HEK293 (cell line): ENCODE data around the gene LRCH1.

ENCODE experiments used
- KLF16 ChIP-seq: fragments of 450-650 bp; formaldehyde crosslinking; IDR thresholded peaks from 2 replicates; pipeline ENCODE4 v1.5.1; 2017; ENCODE audit warnings: missing biosample characterization, missing genetic modification characterization
- ZNF140 ChIP-seq: fragments of 450-650 bp; formaldehyde crosslinking; IDR thresholded peaks from 2 replicates; pipeline ENCODE4 v1.5.1; 2016; ENCODE audit warnings: missing biosample characterization, missing genetic modification characterization
- ZNF530 ChIP-seq: fragments of 450-650 bp; formaldehyde crosslinking; IDR thresholded peaks from 2 replicates; pipeline ENCODE4 v1.5.1; 2016; ENCODE audit warnings: low read depth, missing biosample characterization, missing genetic modification characterization
- ZNF768 ChIP-seq: fragments of 450-650 bp; formaldehyde crosslinking; IDR thresholded peaks from 2 replicates; pipeline ENCODE4 v1.5.1; 2018; ENCODE audit warnings: missing biosample characterization, mild to moderate bottlenecking, missing genetic modification characterization
- TF ChIP-seq, protein P1 (sequence below): fragments of 450-650 bp; formaldehyde crosslinking; IDR thresholded peaks from 2 replicates; pipeline ENCODE4 v1.5.1; 2016; ENCODE audit warnings: missing biosample characterization, missing genetic modification characterization
- TF ChIP-seq, protein P2 (sequence below): fragments of 450-650 bp; formaldehyde crosslinking; IDR thresholded peaks from 2 replicates; pipeline ENCODE4 v1.5.1; 2016; ENCODE audit warnings: missing biosample characterization, missing genetic modification characterization

DNA sequence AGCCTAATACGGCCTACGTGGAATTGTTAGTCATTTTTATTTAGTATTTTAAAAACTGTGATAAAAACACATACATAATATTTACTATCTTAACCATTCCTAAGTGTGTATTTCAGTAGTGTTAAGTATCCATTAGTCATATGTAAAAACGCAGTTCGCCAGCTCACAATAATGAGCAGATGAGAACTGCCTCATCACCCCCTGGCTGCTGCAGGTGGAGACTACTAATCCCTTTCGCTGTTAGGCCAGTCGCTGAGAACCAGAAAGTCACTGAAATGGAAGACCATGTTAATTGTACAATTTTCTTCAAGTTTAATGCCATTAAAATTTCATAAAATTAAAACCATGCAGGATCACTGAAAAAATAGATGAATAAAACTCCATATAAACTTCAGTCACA, 242.4 kb downstream of the LRCH1 start:
- no peak for TF ChIP-seq ZNF768 (tag by site-specific recombination)
- TF ChIP-seq KLF16: no peak
- no peak for TF ChIP-seq ZNF530 (tag by site-specific recombination)
- TF ChIP-seq, protein P1, sequence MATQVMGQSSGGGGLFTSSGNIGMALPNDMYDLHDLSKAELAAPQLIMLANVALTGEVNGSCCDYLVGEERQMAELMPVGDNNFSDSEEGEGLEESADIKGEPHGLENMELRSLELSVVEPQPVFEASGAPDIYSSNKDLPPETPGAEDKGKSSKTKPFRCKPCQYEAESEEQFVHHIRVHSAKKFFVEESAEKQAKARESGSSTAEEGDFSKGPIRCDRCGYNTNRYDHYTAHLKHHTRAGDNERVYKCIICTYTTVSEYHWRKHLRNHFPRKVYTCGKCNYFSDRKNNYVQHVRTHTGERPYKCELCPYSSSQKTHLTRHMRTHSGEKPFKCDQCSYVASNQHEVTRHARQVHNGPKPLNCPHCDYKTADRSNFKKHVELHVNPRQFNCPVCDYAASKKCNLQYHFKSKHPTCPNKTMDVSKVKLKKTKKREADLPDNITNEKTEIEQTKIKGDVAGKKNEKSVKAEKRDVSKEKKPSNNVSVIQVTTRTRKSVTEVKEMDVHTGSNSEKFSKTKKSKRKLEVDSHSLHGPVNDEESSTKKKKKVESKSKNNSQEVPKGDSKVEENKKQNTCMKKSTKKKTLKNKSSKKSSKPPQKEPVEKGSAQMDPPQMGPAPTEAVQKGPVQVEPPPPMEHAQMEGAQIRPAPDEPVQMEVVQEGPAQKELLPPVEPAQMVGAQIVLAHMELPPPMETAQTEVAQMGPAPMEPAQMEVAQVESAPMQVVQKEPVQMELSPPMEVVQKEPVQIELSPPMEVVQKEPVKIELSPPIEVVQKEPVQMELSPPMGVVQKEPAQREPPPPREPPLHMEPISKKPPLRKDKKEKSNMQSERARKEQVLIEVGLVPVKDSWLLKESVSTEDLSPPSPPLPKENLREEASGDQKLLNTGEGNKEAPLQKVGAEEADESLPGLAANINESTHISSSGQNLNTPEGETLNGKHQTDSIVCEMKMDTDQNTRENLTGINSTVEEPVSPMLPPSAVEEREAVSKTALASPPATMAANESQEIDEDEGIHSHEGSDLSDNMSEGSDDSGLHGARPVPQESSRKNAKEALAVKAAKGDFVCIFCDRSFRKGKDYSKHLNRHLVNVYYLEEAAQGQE (tag by site-specific recombination): no peak
- TF ChIP-seq, protein P2, sequence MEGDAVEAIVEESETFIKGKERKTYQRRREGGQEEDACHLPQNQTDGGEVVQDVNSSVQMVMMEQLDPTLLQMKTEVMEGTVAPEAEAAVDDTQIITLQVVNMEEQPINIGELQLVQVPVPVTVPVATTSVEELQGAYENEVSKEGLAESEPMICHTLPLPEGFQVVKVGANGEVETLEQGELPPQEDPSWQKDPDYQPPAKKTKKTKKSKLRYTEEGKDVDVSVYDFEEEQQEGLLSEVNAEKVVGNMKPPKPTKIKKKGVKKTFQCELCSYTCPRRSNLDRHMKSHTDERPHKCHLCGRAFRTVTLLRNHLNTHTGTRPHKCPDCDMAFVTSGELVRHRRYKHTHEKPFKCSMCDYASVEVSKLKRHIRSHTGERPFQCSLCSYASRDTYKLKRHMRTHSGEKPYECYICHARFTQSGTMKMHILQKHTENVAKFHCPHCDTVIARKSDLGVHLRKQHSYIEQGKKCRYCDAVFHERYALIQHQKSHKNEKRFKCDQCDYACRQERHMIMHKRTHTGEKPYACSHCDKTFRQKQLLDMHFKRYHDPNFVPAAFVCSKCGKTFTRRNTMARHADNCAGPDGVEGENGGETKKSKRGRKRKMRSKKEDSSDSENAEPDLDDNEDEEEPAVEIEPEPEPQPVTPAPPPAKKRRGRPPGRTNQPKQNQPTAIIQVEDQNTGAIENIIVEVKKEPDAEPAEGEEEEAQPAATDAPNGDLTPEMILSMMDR (tag by site-specific recombination): no peak
- no peak for TF ChIP-seq ZNF140 (tag by site-specific recombination)
